GM19463 (cell line): ENCODE data around the gene FNDC10.
"Not testable (repeated sequence)": the region's sequence is repeated elsewhere in the genome, so short reads cannot be mapped to it uniquely, and the experiment has no call there.

Experiments used
- ATAC-seq: cut with Tn5 transposase; IDR thresholded peaks from one replicate; pipeline ENCODE4 v1.9.1; 2021; ENCODE audit warnings: mild to moderate bottlenecking, moderate library complexity; ENCODE audit not compliant: unreplicated experiment

Gene FNDC10

GRCh38 chr1:1599935-1600860, at the start of gene FNDC10:
FNDC10 (minus strand) TSS chr1:1600135; CDS start chr1:1600015, 120 bp downstream.
- ATAC-seq: no peak

GRCh38 chr1:1648265-1648664, 48.3 kb upstream of the FNDC10 start:
- not testable (repeated sequence) for ATAC-seq

- not testable (repeated sequence) for ATAC-seq
Measured at GRCh38 chr1:1647567-1648241, 47.8 kb upstream of the FNDC10 start.

GRCh38 chr1:1646326-1646725, 46.4 kb upstream of the FNDC10 start:
- ATAC-seq: not testable (repeated sequence)

GRCh38 chr1:1640711-1641461, 41.0 kb upstream of the FNDC10 start:
- not testable (repeated sequence) for ATAC-seq

GRCh38 chr1:1640081-1640480, 40.1 kb upstream of the FNDC10 start:
- not testable (repeated sequence) for ATAC-seq

- not testable (repeated sequence) for ATAC-seq
Measured at GRCh38 chr1:1639368-1639767, 39.4 kb upstream of the FNDC10 start.

- ATAC-seq: not testable (repeated sequence)
Measured at GRCh38 chr1:1638528-1638927, 38.6 kb upstream of the FNDC10 start.

- not testable (repeated sequence) for ATAC-seq
Measured at GRCh38 chr1:1637479-1637875, 37.5 kb upstream of the FNDC10 start.

- not testable (repeated sequence) for ATAC-seq
Measured at GRCh38 chr1:1636621-1637478, 36.9 kb upstream of the FNDC10 start.

- not testable (repeated sequence) for ATAC-seq
Measured at GRCh38 chr1:1634613-1635012, 34.7 kb upstream of the FNDC10 start.

GRCh38 chr1:1633409-1633808, 33.5 kb upstream of the FNDC10 start:
- ATAC-seq: not testable (repeated sequence)

- no peak for ATAC-seq
Measured at GRCh38 chr1:1631782-1632420, 32.0 kb upstream of the FNDC10 start, which contains the start of gene MMP23B. MMP23B (plus strand) TSS chr1:1632173; CDS start chr1:1632219, 46 bp downstream.

GRCh38 chr1:1630965-1631781, 31.2 kb upstream of the FNDC10 start:
- ATAC-seq: no peak

GRCh38 chr1:1630191-1630964, 30.4 kb upstream of the FNDC10 start:
- ATAC-seq: peak; percentile 57

- ATAC-seq: no peak
Measured at GRCh38 chr1:1629430-1630190, 29.7 kb upstream of the FNDC10 start.

- no peak for ATAC-seq
Measured at GRCh38 chr1:1628754-1629429, 29.0 kb upstream of the FNDC10 start.
